GM12864 (cell line): ENCODE results near the gene PALLD.

Source experiments
- DNase-seq: peaks from one replicate; pipeline ENCODE4 v3.0.0-alpha.2; 2011; ENCODE audit warnings: low read depth
- H3K4me3 ChIP-seq: 2 replicates; pipeline ENCODE4 v1.5.1; 2011; ENCODE audit warnings: mild to moderate bottlenecking, low read depth, low read length, control low read depth
- TF ChIP-seq, protein P1 (sequence below): IDR thresholded peaks from 2 replicates; pipeline ENCODE4 v1.5.1; 2011; ENCODE audit warnings: low read depth, mild to moderate bottlenecking, moderate library complexity, low read length, control low read depth, inconsistent platforms; ENCODE audit errors: missing control alignments

PALLD gene

DNA sequence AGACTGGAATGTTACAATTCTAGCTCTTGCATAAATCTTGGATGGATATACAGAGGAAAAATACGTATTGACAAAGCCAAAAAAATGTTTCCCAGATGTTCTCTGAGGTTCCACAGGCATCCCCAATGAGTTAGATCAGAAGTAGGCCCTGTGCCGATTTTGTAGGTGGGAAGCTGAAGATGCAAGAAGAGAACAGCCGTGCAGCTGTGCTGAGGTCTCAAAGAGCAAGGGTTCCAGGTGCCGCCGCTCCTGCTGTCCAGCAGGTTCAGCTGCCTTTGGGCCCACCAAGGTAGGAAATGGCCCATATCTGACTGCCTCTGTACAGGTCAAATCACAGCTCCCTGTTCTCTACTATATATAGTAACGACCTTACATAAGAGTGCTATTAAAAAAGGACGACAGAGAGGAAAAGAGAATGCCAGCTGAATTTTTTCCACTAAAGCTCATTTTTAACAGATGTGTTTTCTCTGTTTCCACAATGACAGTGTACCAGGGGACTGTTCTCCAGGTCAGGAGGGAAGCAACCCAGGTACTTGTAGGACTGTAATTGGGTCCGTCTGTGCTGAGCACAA, 357.6 kb downstream of the PALLD start:
- DNase-seq = no peak
- TF ChIP-seq, protein P1, sequence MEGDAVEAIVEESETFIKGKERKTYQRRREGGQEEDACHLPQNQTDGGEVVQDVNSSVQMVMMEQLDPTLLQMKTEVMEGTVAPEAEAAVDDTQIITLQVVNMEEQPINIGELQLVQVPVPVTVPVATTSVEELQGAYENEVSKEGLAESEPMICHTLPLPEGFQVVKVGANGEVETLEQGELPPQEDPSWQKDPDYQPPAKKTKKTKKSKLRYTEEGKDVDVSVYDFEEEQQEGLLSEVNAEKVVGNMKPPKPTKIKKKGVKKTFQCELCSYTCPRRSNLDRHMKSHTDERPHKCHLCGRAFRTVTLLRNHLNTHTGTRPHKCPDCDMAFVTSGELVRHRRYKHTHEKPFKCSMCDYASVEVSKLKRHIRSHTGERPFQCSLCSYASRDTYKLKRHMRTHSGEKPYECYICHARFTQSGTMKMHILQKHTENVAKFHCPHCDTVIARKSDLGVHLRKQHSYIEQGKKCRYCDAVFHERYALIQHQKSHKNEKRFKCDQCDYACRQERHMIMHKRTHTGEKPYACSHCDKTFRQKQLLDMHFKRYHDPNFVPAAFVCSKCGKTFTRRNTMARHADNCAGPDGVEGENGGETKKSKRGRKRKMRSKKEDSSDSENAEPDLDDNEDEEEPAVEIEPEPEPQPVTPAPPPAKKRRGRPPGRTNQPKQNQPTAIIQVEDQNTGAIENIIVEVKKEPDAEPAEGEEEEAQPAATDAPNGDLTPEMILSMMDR = no peak
- H3K4me3 ChIP-seq = no peak overlapping the region

DNA sequence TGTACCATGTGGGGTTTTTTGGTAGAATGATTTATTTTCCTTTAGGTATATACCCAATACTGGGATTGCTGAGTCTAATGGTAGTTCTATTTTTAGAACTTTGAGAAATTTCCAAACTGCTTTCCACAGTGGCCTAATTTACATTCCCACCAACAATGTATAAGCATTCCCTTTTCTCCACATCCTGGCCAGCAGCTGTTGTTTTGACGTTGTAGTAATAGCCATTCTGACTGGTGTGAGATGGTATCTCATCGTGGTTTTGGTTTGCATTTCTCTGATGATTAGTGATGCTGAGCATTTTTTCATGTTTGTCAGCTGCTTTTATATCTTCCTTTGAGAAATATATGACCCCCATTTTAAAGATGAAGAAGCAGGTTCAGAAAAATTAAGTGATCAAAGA, 359.5 kb downstream of the PALLD start:
- TF ChIP-seq, protein P1 = no peak
- no peak overlapping the region for H3K4me3 ChIP-seq
- no peak for DNase-seq

DNA sequence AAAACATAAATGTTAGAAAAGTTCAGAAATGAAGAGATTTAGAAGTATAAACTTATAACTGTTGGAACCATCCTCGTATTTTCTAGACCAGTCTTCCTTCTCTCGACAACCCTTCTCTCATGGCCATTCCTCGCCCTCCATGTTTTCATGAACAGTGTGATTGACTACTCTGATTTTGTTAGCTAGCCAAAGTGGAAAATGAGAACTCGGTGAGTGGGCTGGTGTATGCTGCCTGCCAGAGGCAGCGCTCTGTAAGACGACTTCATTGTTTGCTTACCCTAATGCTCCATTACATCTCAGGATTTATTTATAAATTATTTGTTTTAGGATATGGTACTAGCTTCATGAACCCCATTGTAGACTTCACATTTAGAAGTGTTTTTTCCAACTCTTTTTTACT, 360.2 kb downstream of the PALLD start:
- H3K4me3 ChIP-seq = no peak overlapping the region

DNA sequence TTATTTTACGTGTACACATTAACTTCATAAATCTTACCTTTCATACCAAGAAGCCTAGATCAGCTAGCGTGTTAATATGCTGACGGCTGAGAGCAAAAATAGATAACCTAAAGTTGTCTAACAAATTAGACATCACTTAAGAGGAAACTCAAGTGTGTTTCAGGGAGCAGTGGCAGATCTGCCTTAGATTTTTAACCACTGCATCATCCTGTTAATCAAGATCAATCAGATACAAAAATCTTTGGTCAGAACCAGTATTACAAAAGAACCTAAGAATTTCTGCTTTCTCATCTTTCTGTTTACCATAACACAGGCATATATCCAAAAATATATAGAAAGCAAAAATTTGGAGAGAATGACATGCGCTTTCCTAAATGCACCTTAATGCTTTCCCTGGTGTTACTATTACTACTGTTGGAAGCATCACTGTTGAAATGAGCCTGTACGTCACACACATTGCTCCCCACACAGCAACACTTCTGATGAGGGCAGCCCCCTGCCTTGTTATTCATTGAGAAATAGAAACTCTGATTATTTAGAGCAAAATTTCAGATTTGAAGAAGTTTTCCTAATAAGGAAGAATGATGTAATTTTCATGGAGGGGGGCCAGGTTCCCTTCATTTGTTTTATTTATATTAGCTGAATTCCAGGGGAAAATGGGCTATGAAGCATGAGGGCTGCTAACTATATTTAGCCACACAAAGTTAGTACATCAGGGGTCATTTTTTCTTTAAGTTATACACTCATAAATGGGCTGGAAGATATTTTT, 360.9 kb downstream of the PALLD start:
- no peak overlapping the region for H3K4me3 ChIP-seq
- no peak for DNase-seq
- TF ChIP-seq, protein P1 = no peak

More for the DNA sequence above, 360.2 kb downstream of the PALLD start:
- TF ChIP-seq, protein P1 = no peak
- DNase-seq = no peak

DNA sequence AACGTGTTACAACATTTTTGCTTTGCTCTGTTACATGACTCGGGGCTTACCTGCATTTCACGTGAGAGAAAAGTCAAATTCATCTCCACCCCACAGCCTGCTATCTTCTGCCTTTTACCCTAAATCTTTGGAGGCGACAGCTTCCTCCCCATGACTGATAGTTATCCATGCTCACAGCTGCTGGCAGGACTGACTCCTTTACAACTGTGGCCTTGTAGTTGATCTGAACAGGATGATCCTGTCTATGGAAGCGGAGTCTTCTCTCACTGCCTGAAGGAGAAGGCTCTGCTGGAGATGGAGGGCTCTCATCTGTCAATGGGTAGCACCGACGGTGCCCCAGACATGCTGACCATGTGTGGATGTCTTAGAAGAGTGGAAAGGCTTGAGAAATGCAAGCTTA, 362.2 kb downstream of the PALLD start:
- TF ChIP-seq, protein P1 = no peak

DNA sequence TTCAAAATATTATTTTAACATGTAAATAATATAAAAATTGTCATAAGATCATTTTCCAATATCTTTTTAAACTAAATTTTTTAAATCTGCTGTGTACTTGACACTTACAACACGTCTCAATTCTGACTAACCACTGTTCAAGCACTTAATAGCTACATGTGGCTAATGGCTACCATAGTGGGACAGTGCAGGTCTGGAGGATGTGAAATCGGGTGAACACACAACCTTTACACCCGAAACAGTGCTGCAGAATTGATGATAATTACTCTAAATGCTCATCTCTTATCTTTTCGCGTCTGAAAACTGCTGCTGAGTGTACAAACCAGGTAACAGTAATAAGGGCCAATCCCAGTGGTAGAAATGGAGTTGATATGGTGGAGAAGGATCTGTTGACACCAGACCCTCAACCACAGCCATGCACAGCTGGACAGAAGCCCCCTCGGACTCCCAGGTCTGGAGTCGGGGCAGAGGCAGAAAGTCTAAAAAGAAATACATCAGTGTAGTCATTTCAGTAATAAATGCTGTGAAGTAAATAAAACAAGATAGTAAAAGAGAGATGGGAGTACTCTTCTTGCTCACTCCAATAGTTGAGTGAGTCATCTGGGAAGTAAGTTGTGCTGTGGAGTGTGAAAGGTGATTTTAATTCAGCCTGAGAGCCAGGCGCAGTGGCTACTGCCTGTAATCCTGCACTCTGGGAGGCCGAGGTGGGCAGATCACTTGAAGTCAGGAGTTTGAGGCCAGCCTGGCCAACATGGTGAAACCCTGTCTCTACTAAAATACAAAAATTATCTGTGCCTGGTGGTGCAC, 363.2 kb downstream of the PALLD start:
- TF ChIP-seq, protein P1 = no peak
- DNase-seq = no peak
- no peak overlapping the region for H3K4me3 ChIP-seq

More for the DNA sequence above, 362.2 kb downstream of the PALLD start:
- no peak overlapping the region for H3K4me3 ChIP-seq
- no peak for DNase-seq
